Activated T-cell treated with anti-CD3 and anti-CD28 coated beads, Interleukin-2, amount 50 U/mL, for 72 hours (primary cell): ENCODE results near the gene RASA3. TPM values are rescaled to one million over a fixed set of nuclear protein-coding genes. Genes with fewer than 3 reads are reported as not detected.

Experiments
- ATAC-seq, 2 donors: fragments of 150-1000 bp; cut with Tn5 transposase; replicated peaks in 1 of 2; 2 replicates each; pipeline ENCODE4 v1.10.0; 2021; ENCODE audit warnings: moderate library complexity in 2 of 2, mild to moderate bottlenecking in 1 of 2
- DNase-seq, 2 donors: peaks; one replicate each; pipeline ENCODE4 v3.0.0; 2021 to 2022; ENCODE audit warnings: mixed read lengths in 1 of 2
- H3K27ac Mint-ChIP-seq: one replicate; pipeline ENCODE4 v1.8.0; 2022; ENCODE audit warnings: mild to moderate bottlenecking, moderate library complexity, mixed read lengths
- H3K27me3 Mint-ChIP-seq: one replicate; pipeline ENCODE4 v1.8.0; 2022; ENCODE audit warnings: low read depth, mixed read lengths
- H3K36me3 Mint-ChIP-seq, 2 donors: one replicate each; pipeline ENCODE4 v1.8.0; 2022; ENCODE audit warnings: mixed read lengths in 2 of 2, mild to moderate bottlenecking in 1 of 2; ENCODE audit not compliant: insufficient read depth in 2 of 2
- H3K4me1 Mint-ChIP-seq: one replicate; pipeline ENCODE4 v1.8.0; 2022; ENCODE audit warnings: low read depth, mixed read lengths
- H3K4me3 Mint-ChIP-seq, 2 donors: one replicate each; pipeline ENCODE4 v1.8.0; 2022; ENCODE audit warnings: mild to moderate bottlenecking in 2 of 2, mixed read lengths in 2 of 2, moderate library complexity in 2 of 2
- H3K9me3 Mint-ChIP-seq, 2 donors: one replicate each; pipeline ENCODE4 v1.8.0; 2022; ENCODE audit warnings: mixed read lengths in 2 of 2
- total RNA-seq, 2 donors: library from RNA; stranded (reverse); gene quantifications; one replicate each; pipeline ENCODE4 v1.2.3, GENCODE V29; 2022

The RASA3 gene
- total RNA-seq, 2 donors from 2014 or later = 39.2 to 48.9 TPM

- Mint-ChIP-seq H3K4me3 (no peak overlapping the region), H3K27ac (no peak overlapping the region), H3K36me3 (peaks cover 0 to 1% of the 10 kb centered on the region in 2 donors), H3K27me3 (no peaks in the 10 kb centered on the region), H3K4me1 (no peaks in the 10 kb centered on the region), H3K9me3 (no peaks in the 10 kb centered on the region)
- ATAC-seq (no peak), DNase-seq (no peak)
These were observed 166.2 kb downstream of the RASA3 start for GRCh38 chr13:113965968-113966884.

- peaks cover 2 to 3% of the 10 kb centered on the region in 2 donors for H3K36me3 Mint-ChIP-seq
- H3K27me3 Mint-ChIP-seq = no peaks in the 10 kb centered on the region
- H3K9me3 Mint-ChIP-seq = peaks cover 2% of the 10 kb centered on the region in 2 donors
- no peak overlapping the region for H3K4me3 Mint-ChIP-seq
- H3K27ac Mint-ChIP-seq = no peak overlapping the region
- no peak for DNase-seq
- ATAC-seq = no peak
- H3K4me1 Mint-ChIP-seq = no peaks in the 10 kb centered on the region
These were observed 167.0 kb downstream of the RASA3 start for GRCh38 chr13:113965383-113965874.

- peaks cover under 1% of the 10 kb centered on the region for H3K4me1 Mint-ChIP-seq
- H3K9me3 Mint-ChIP-seq = peaks cover 4% of the 10 kb centered on the region in 2 donors
- ATAC-seq (no peak), DNase-seq (no peak)
- H3K4me3 Mint-ChIP-seq = no peak overlapping the region
- no peak overlapping the region for H3K27ac Mint-ChIP-seq
- H3K27me3 Mint-ChIP-seq = no peaks in the 10 kb centered on the region
- peaks cover 5 to 8% of the 10 kb centered on the region in 2 donors for H3K36me3 Mint-ChIP-seq
These were observed 168.0 kb downstream of the RASA3 start for GRCh38 chr13:113964251-113964995.

GRCh38 chr13:113963376-113963775, 169.0 kb downstream of the RASA3 start:
- DNase-seq (no peak), ATAC-seq (no peak)
- H3K4me3 Mint-ChIP-seq = no peak overlapping the region
- peaks cover 7% of the 10 kb centered on the region for H3K4me1 Mint-ChIP-seq
- peaks cover 10 to 15% of the 10 kb centered on the region in 2 donors for H3K36me3 Mint-ChIP-seq
- H3K9me3 Mint-ChIP-seq = peaks cover 4 to 9% of the 10 kb centered on the region in 2 donors
- no peaks in the 10 kb centered on the region for H3K27me3 Mint-ChIP-seq
- no peak overlapping the region for H3K27ac Mint-ChIP-seq

- H3K27me3 Mint-ChIP-seq = no peaks in the 10 kb centered on the region
- no peak overlapping the region for H3K4me3 Mint-ChIP-seq
- peaks cover 4 to 9% of the 10 kb centered on the region in 2 donors for H3K9me3 Mint-ChIP-seq
- DNase-seq (no peak), ATAC-seq (no peak)
- H3K4me1 Mint-ChIP-seq = peaks cover 7% of the 10 kb centered on the region
- H3K36me3 Mint-ChIP-seq = peaks cover 10 to 19% of the 10 kb centered on the region in 2 donors
- no peak overlapping the region for H3K27ac Mint-ChIP-seq
These were observed 169.4 kb downstream of the RASA3 start for GRCh38 chr13:113962975-113963374.

- no peak for DNase-seq
- H3K36me3 Mint-ChIP-seq = peaks cover 10 to 20% of the 10 kb centered on the region in 2 donors
- no peak for ATAC-seq
- no peak overlapping the region for H3K4me3 Mint-ChIP-seq
- peaks cover 4 to 9% of the 10 kb centered on the region in 2 donors for H3K9me3 Mint-ChIP-seq
- peaks cover 7% of the 10 kb centered on the region for H3K4me1 Mint-ChIP-seq
- no peak overlapping the region for H3K27ac Mint-ChIP-seq
- no peaks in the 10 kb centered on the region for H3K27me3 Mint-ChIP-seq
These were observed 170.0 kb downstream of the RASA3 start for GRCh38 chr13:113962386-113962785.

GRCh38 chr13:113960276-113960948, 172.0 kb downstream of the RASA3 start:
- no peak overlapping the region for H3K27ac Mint-ChIP-seq
- H3K36me3 Mint-ChIP-seq = peaks cover 10 to 24% of the 10 kb centered on the region in 2 donors
- H3K4me3 Mint-ChIP-seq = no peak overlapping the region
- no peak for DNase-seq
- H3K9me3 Mint-ChIP-seq = peaks cover 4 to 9% of the 10 kb centered on the region in 2 donors
- ATAC-seq = no peak
- peaks cover 7% of the 10 kb centered on the region for H3K4me1 Mint-ChIP-seq
- H3K27me3 Mint-ChIP-seq = no peaks in the 10 kb centered on the region

- Mint-ChIP-seq H3K36me3 (peaks cover 10 to 28% of the 10 kb centered on the region in 2 donors), H3K4me3 (no peak overlapping the region), H3K4me1 (peaks cover 7% of the 10 kb centered on the region), H3K9me3 (peaks cover 8 to 9% of the 10 kb centered on the region in 2 donors), H3K27me3 (no peaks in the 10 kb centered on the region), H3K27ac (peak overlapping the region; percentile 45)
- DNase-seq = no peak
- no peak for ATAC-seq
These were observed 173.2 kb downstream of the RASA3 start for GRCh38 chr13:113959198-113959597.

GRCh38 chr13:113958373-113958772, 174.1 kb downstream of the RASA3 start:
- H3K27me3 Mint-ChIP-seq = no peaks in the 10 kb centered on the region

GRCh38 chr13:113956571-113956970, 175.9 kb downstream of the RASA3 start:
- peaks cover 10 to 28% of the 10 kb centered on the region in 2 donors for H3K36me3 Mint-ChIP-seq
- H3K4me3 Mint-ChIP-seq = no peak overlapping the region
- peak overlapping the region; percentile 47 for H3K27ac Mint-ChIP-seq
- H3K4me1 Mint-ChIP-seq = peaks cover 7% of the 10 kb centered on the region
- H3K9me3 Mint-ChIP-seq = peaks cover 8 to 9% of the 10 kb centered on the region in 2 donors
- no peaks in the 10 kb centered on the region for H3K27me3 Mint-ChIP-seq
- DNase-seq = no peak
- no peak for ATAC-seq

More at GRCh38 chr13:113958373-113958772, 174.1 kb downstream of the RASA3 start:
- no peak overlapping the region for H3K27ac Mint-ChIP-seq
- DNase-seq (no peak), ATAC-seq (no peak)
- peaks cover 7% of the 10 kb centered on the region for H3K4me1 Mint-ChIP-seq
- H3K36me3 Mint-ChIP-seq = peaks cover 10 to 28% of the 10 kb centered on the region in 2 donors
- H3K4me3 Mint-ChIP-seq = no peak overlapping the region
- H3K9me3 Mint-ChIP-seq = peaks cover 8 to 9% of the 10 kb centered on the region in 2 donors

GRCh38 chr13:113955691-113956090, 176.7 kb downstream of the RASA3 start:
- no peak for ATAC-seq
- H3K36me3 Mint-ChIP-seq = peaks cover 10 to 28% of the 10 kb centered on the region in 2 donors
- H3K27me3 Mint-ChIP-seq = no peaks in the 10 kb centered on the region
- H3K9me3 Mint-ChIP-seq = peaks cover 8 to 9% of the 10 kb centered on the region in 2 donors
- H3K4me3 Mint-ChIP-seq = no peak overlapping the region
- no peak for DNase-seq
- H3K4me1 Mint-ChIP-seq = peaks cover 7% of the 10 kb centered on the region
- H3K27ac Mint-ChIP-seq = peak overlapping the region; percentile 47

- H3K36me3 Mint-ChIP-seq = peaks cover 6 to 26% of the 10 kb centered on the region in 2 donors
- no peaks in the 10 kb centered on the region for H3K27me3 Mint-ChIP-seq
- ATAC-seq (no peak), DNase-seq (no peak)
- H3K9me3 Mint-ChIP-seq = peaks cover 4 to 5% of the 10 kb centered on the region in 2 donors
- H3K4me1 Mint-ChIP-seq = peaks cover 7% of the 10 kb centered on the region
- H3K27ac Mint-ChIP-seq = peak overlapping the region; percentile 69
- H3K4me3 Mint-ChIP-seq = no peak overlapping the region
These were observed 177.2 kb downstream of the RASA3 start for GRCh38 chr13:113955235-113955634.
